ENCODE results near the gene PTGS2. TPM values are rescaled to one million over a fixed set of nuclear protein-coding genes. Genes with fewer than 3 reads are reported as not detected.

PTGS2 gene
- total and polyA plus RNA-seq, 10 of the 15 experiments (the other 5 are each of a cell fraction or from before 2014, with no cell fraction given), result 0.04 to 0.12 (median 0.08) TPM; not detected in 4

DNA sequence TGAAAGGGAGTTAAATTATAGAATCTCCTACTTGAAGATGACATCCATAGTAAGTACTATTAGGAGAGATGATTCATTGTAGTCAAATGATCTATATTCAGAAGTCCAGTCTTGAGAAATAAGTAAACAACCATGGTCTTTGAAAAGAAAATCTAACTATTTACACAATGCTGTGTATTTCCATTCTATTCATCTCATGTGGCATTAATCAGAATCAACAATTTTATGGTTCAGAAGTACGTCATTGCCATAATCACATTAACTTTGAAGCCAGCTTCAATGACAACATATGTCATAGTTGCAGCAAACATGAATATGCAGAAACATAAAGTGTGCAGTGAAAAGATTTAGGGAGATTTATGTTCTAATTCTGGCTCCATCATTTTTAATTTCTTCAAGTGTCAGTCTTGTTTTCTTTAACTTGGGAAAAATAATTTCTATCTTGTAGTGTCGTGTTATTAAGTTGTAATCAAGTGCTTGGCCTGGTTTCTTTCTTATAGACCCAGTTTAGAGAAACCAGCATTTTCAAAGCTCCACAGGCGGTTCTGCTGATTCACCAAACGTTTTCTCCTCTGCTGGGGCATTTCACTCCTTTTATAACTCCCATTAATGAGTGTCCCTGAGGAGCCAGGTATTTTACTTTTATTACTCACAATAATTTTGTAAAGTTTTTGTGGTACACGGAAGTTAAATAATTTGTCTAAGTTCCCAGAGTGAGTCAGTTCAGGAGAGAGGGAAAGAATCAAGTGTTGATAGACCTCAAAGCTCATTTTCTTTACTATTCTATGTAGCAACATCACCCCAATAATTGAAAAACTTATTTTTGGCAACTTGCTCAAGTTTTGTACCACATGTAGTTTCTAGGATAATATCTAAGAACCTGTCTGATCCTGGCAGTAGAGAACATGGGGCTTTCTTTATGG is 35.9 kb upstream of the PTGS2 start (continued):
- TF ChIP-seq, protein P1, sequence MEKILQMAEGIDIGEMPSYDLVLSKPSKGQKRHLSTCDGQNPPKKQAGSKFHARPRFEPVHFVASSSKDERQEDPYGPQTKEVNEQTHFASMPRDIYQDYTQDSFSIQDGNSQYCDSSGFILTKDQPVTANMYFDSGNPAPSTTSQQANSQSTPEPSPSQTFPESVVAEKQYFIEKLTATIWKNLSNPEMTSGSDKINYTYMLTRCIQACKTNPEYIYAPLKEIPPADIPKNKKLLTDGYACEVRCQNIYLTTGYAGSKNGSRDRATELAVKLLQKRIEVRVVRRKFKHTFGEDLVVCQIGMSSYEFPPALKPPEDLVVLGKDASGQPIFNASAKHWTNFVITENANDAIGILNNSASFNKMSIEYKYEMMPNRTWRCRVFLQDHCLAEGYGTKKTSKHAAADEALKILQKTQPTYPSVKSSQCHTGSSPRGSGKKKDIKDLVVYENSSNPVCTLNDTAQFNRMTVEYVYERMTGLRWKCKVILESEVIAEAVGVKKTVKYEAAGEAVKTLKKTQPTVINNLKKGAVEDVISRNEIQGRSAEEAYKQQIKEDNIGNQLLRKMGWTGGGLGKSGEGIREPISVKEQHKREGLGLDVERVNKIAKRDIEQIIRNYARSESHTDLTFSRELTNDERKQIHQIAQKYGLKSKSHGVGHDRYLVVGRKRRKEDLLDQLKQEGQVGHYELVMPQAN (conservative IDR thresholded peaks at IDR 0.05), result no peak
- TF ChIP-seq TARDBP (IDR thresholded peaks at IDR 0.05; ENCODE audit: borderline replicate concordance) (no peak), NFYA (IDR thresholded peaks at IDR 0.05; ENCODE audit: borderline replicate concordance, low read depth, low read length) (no peak)
- TF ChIP-seq, protein P2, sequence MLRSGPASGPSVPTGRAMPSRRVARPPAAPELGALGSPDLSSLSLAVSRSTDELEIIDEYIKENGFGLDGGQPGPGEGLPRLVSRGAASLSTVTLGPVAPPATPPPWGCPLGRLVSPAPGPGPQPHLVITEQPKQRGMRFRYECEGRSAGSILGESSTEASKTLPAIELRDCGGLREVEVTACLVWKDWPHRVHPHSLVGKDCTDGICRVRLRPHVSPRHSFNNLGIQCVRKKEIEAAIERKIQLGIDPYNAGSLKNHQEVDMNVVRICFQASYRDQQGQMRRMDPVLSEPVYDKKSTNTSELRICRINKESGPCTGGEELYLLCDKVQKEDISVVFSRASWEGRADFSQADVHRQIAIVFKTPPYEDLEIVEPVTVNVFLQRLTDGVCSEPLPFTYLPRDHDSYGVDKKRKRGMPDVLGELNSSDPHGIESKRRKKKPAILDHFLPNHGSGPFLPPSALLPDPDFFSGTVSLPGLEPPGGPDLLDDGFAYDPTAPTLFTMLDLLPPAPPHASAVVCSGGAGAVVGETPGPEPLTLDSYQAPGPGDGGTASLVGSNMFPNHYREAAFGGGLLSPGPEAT (IDR thresholded peaks at IDR 0.05; ENCODE audit: low read depth), result no peak

DNA sequence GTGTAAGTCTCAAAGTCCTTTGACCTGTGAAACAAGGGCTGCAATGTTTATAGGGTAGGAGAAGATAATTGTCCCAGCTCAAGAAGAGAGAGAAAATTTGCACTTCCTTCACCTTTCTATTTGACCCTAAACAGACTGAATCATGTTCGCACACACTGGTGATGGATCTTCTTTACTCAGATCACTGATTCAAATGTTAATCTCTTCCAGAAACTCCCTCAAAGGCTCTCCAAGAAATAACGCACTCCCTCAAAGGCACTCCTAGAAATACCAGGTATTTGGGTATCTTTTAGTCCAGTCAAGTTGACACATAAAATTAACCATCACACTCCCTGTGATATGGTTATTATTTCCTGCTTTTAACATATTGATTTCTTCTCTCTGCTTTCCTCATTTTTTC is 30.5 kb upstream of the PTGS2 start:
- FAIRE-seq, result no peak
- BruUV-seq (replicated peaks), result no TSS peak
- Histone ChIP-seq H3K4me3 (no peak overlapping the region), H3K27me3 (replicated peaks in 1 of 2; ENCODE audit: control insufficient read depth in 2 of 2, insufficient read depth in 2 of 2, low read length in 1 of 2) (peaks cover 0 to 4% of the 10 kb centered on the region in 2 experiments; a peak in 1 of 4 replicates), H2AFZ (ENCODE audit: control insufficient read depth, low read depth, low read length) (no peak overlapping the region), H3K27ac (ENCODE audit: control insufficient read depth, insufficient read depth) (no peak overlapping the region), H3K9ac (ENCODE audit: control insufficient read depth, insufficient read depth, low read length) (no peak overlapping the region), H3K9me3 (replicated peaks; ENCODE audit: control insufficient read depth, insufficient read depth, low read length) (no peaks in the 10 kb centered on the region), H3K4me2 (ENCODE audit: control insufficient read depth, insufficient read depth) (no peak overlapping the region), H3K4me1 (ENCODE audit: control insufficient read depth, insufficient read depth, low read length) (no peaks in the 10 kb centered on the region), H4K20me1 (ENCODE audit: control insufficient read depth, insufficient read depth) (no peaks in the 10 kb centered on the region), H3K36me3 (ENCODE audit: control insufficient read depth in 2 of 2, insufficient read depth in 2 of 2, low read length in 1 of 2) (no peaks in the 10 kb centered on the region), H3K79me2 (ENCODE audit: control insufficient read depth, insufficient read depth, low read length) (no peaks in the 10 kb centered on the region)
- ATAC-seq, result no peak
- ChIA-PET CTCF (no interaction called here), POLR2A (no interaction called here), SMC1A (ENCODE audit: uncharacterized antibody, unreplicated experiment) (no interaction called here), RAD21 (ENCODE audit: unreplicated experiment) (no interaction called here)
- in situ Hi-C loops (cut with MboI), result no loop called here
- intact Hi-C loops (cut with micrococcal nuclease; ENCODE audit: unreplicated experiment), result no loop called here
- 45% methylated on average over 2 of the region's 2 CpGs for WGBS (ENCODE audit: insufficient coverage, insufficient replicate concordance, low lambda C conversion rate, missing lambda C conversion rate)
- no peak for DNase-seq (ENCODE audit: low read depth, low spot score)
- TF ChIP-seq HDAC2 (IDR thresholded peaks at IDR 0.05), result no peak
- TF ChIP-seq CREB1 (IDR thresholded peaks at IDR 0.05; ENCODE audit: low read depth), result no peak
- TF ChIP-seq, protein P3, sequence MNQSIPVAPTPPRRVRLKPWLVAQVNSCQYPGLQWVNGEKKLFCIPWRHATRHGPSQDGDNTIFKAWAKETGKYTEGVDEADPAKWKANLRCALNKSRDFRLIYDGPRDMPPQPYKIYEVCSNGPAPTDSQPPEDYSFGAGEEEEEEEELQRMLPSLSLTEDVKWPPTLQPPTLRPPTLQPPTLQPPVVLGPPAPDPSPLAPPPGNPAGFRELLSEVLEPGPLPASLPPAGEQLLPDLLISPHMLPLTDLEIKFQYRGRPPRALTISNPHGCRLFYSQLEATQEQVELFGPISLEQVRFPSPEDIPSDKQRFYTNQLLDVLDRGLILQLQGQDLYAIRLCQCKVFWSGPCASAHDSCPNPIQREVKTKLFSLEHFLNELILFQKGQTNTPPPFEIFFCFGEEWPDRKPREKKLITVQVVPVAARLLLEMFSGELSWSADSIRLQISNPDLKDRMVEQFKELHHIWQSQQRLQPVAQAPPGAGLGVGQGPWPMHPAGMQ (IDR thresholded peaks at IDR 0.05; ENCODE audit: borderline replicate concordance), result no peak
- TF ChIP-seq RBBP5 (conservative IDR thresholded peaks at IDR 0.05), result no peak
- TF ChIP-seq JUNB (IDR thresholded peaks at IDR 0.05), result no peak
- no peak for TF ChIP-seq NR2C1 (IDR thresholded peaks at IDR 0.05)
- TF ChIP-seq ZNF24 (IDR thresholded peaks at IDR 0.05), result no peak
- no peak for TF ChIP-seq POLR2A (IDR thresholded peaks at IDR 0.05; ENCODE audit: low read depth, low read length)
- no peak for TF ChIP-seq CBFB (IDR thresholded peaks at IDR 0.05; ENCODE audit: low read depth)
- TF ChIP-seq, protein P4, sequence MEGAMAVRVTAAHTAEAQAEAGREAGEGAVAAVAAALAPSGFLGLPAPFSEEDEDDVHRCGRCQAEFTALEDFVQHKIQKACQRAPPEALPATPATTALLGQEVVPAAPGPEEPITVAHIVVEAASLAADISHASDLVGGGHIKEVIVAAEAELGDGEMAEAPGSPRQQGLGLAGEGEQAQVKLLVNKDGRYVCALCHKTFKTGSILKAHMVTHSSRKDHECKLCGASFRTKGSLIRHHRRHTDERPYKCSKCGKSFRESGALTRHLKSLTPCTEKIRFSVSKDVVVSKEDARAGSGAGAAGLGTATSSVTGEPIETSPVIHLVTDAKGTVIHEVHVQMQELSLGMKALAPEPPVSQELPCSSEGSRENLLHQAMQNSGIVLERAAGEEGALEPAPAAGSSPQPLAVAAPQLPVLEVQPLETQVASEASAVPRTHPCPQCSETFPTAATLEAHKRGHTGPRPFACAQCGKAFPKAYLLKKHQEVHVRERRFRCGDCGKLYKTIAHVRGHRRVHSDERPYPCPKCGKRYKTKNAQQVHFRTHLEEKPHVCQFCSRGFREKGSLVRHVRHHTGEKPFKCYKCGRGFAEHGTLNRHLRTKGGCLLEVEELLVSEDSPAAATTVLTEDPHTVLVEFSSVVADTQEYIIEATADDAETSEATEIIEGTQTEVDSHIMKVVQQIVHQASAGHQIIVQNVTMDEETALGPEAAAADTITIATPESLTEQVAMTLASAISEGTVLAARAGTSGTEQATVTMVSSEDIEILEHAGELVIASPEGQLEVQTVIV (IDR thresholded peaks at IDR 0.05; ENCODE audit: borderline replicate concordance, partially characterized antibody), result no peak
- no peak for TF ChIP-seq MTA2 (IDR thresholded peaks at IDR 0.05; ENCODE audit: low read depth)
- TF ChIP-seq IRF4 (IDR thresholded peaks at IDR 0.05; ENCODE audit: low read depth, low read length), result no peak
- TF ChIP-seq EGR1 (IDR thresholded peaks at IDR 0.05; ENCODE audit: borderline replicate concordance in 1 of 2, low read depth in 2 of 2, low read length in 2 of 2), result no peak
